ENCODE measurements around the gene LRRC23. TPM values are rescaled to one million over a fixed set of nuclear protein-coding genes. Genes with fewer than 3 reads are reported as not detected.

LRRC23 gene
- total and polyA plus RNA-seq, 9 of the 15 experiments (the other 6 are each of a cell fraction or from before 2014, with no cell fraction given): 2.2 to 7.0 (median 3.0) TPM

DNA sequence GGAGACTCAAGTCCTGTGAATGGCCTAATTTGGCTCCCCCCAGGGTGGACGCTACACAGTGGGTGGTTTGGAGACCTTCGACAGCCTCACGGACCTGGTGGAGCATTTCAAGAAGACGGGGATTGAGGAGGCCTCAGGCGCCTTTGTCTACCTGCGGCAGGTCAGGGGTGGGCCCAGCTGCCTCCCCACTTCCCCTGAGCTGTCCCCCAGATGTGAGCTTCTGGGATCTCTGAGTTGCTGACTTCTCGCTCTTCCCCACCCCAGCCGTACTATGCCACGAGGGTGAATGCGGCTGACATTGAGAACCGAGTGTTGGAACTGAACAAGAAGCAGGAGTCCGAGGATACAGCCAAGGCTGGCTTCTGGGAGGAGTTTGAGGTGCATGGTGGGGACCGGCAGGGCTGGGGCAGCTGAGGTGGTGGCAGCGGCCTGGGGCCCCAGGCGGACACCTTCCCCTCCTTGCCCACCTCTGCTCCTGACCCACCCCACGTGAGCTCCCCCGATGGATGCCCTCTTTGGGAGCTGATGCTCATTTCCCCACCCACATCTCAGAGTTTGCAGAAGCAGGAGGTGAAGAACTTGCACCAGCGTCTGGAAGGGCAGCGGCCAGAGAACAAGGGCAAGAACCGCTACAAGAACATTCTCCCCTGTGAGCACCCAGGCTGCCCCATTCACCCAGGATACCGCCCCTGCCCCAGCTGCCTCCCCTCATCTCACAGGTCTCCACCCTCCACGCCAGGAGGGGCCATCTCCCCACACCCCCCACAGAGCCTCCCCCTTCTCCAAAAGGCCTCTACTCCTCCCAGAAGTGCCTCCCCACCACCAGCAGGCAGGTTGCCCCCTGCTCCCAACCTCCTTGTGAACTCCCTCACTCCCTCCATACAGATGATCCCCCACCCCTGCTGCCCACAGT, 50.7 kb downstream of the LRRC23 start:
- intact Hi-C loops (cut with micrococcal nuclease): no loop called here
- H2AFZ ChIP-seq (ENCODE audit: low read depth, low read length): no peak overlapping the region
- no peaks in the 10 kb centered on the region for H3K27me3 ChIP-seq (ENCODE audit: control insufficient read depth in 2 of 2, insufficient read depth in 2 of 2, low read length in 2 of 2)
- 78% methylated on average over 13 of the region's 22 CpGs for whole genome bisulfite sequencing (ENCODE audit: insufficient coverage, low coverage, missing lambda C conversion rate)
- peaks cover 9 to 64% of the 10 kb centered on the region in 2 experiments for H3K4me1 ChIP-seq (replicated peaks in 1 of 2; ENCODE audit: control insufficient read depth in 2 of 2, insufficient read depth in 2 of 2, low read length in 2 of 2)
- no peaks in the 10 kb centered on the region for H3K36me3 ChIP-seq (ENCODE audit: control insufficient read depth, insufficient read depth, low read length)
- H3K9me3 ChIP-seq (replicated peaks; ENCODE audit: control insufficient read depth, insufficient read depth, low read depth, low read length): no peaks in the 10 kb centered on the region
- no TSS peak for BruUV-seq (replicated peaks)
- ATAC-seq (no peak), FAIRE-seq (no peak), DNase-seq (ENCODE audit: extremely low read depth in 1 of 4, low spot score in 3 of 4) (no peak)
- POLR2A ChIA-PET: interaction anchor here (8.0 kb wide), 1 partner anchor 10 kb away, joined by 98 read pairs; the partner anchor contains the start of genes C12orf57 and RNU7-1
- H3K4me3 ChIP-seq: no peak overlapping the region
- H3K9me1 ChIP-seq (ENCODE audit: control insufficient read depth, insufficient read depth, low read length): no peaks in the 10 kb centered on the region
- no peaks in the 10 kb centered on the region for H3K79me2 ChIP-seq (ENCODE audit: control insufficient read depth, insufficient read depth, low read length)
- H3K4me2 ChIP-seq (ENCODE audit: insufficient read depth, low read length): no peak overlapping the region
- in situ Hi-C loops (cut with MboI): no loop called here
- H4K20me1 ChIP-seq (replicated peaks; ENCODE audit: control insufficient read depth, insufficient read depth, low read length): no peaks in the 10 kb centered on the region
- TF ChIP-seq ZBTB17 (CRISPR knock-in tag; IDR thresholded peaks at IDR 0.05) (no peak), HOXB6 (CRISPR knock-in tag; IDR thresholded peaks at IDR 0.05; ENCODE audit: borderline replicate concordance) (no peak), SREBF2 (CRISPR knock-in tag; IDR thresholded peaks at IDR 0.05) (no peak), KAT8 (IDR thresholded peaks at IDR 0.05; ENCODE audit: low read depth) (no peak), ZNF311 (CRISPR knock-in tag; IDR thresholded peaks at IDR 0.05) (no peak), TBL1XR1 (IDR thresholded peaks at IDR 0.05; ENCODE audit: low read length in 2 of 2) (no peak), SLC30A9 (CRISPR knock-in tag; IDR thresholded peaks at IDR 0.05) (no peak), NONO (IDR thresholded peaks at IDR 0.05; ENCODE audit: low read depth in 2 of 2, low read length in 1 of 2) (no peak), GABPA (tag; conservative IDR thresholded peaks at IDR 0.05; ENCODE audit: low read depth) (no peak), BRD4 (IDR thresholded peaks at IDR 0.05) (no peak), PTBP1 (IDR thresholded peaks at IDR 0.05; ENCODE audit: low read depth, low read length) (no peak), PATZ1 (CRISPR knock-in tag; IDR thresholded peaks at IDR 0.05; ENCODE audit: borderline replicate concordance) (no peak), KHSRP (IDR thresholded peaks at IDR 0.05) (no peak)
- TF ChIP-seq, protein P1, sequence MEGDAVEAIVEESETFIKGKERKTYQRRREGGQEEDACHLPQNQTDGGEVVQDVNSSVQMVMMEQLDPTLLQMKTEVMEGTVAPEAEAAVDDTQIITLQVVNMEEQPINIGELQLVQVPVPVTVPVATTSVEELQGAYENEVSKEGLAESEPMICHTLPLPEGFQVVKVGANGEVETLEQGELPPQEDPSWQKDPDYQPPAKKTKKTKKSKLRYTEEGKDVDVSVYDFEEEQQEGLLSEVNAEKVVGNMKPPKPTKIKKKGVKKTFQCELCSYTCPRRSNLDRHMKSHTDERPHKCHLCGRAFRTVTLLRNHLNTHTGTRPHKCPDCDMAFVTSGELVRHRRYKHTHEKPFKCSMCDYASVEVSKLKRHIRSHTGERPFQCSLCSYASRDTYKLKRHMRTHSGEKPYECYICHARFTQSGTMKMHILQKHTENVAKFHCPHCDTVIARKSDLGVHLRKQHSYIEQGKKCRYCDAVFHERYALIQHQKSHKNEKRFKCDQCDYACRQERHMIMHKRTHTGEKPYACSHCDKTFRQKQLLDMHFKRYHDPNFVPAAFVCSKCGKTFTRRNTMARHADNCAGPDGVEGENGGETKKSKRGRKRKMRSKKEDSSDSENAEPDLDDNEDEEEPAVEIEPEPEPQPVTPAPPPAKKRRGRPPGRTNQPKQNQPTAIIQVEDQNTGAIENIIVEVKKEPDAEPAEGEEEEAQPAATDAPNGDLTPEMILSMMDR (IDR thresholded peaks at IDR 0.05 in 2 of 3, conservative IDR thresholded peaks at IDR 0.05 in 1 of 3; ENCODE audit: insufficient read depth in 2 of 3, low read depth in 1 of 3, low read length in 3 of 3): no peak
- peak overlapping the region in 1 of 2 experiments; percentile 17; a peak in 2 of 4 replicates for H3K9ac ChIP-seq (ENCODE audit: insufficient read depth in 1 of 2, low read depth in 2 of 2, low read length in 2 of 2)
- CTCF ChIA-PET (ENCODE audit: low intra/inter-chr PET ratio): no interaction called here
- no peak overlapping the region for H3K27ac ChIP-seq (ENCODE audit: extremely low read depth, low read depth, low read length)
